Activated CD4-positive, alpha-beta T cell treated with anti-CD3 and anti-CD28 coated beads for 36 hours (primary cell): ENCODE results near the gene PTGR2. TPM values are rescaled to one million over a fixed set of nuclear protein-coding genes. Genes with fewer than 3 reads are reported as not detected.
A peak's percentile ranks its signal among the peaks of the same experiment; 100 is the strongest.
"Not testable (repeated sequence)": the region's sequence is repeated elsewhere in the genome, so short reads cannot be mapped to it uniquely, and the experiment has no call there.

Experiments
- ATAC-seq: fragments of 200-7000 bp; cut with Tn5 transposase; one replicate; pipeline ENCODE4 v1.10.0; 2021; ENCODE audit warnings: mild to moderate bottlenecking, moderate library complexity
- CTCF ChIA-PET: fragments of 350-600 bp; sonication (Branson Sonifier 250); formaldehyde crosslinking; loops from one replicate; lab custom pipeline; 2021; ENCODE audit warnings: antibody characterized with exemption; lab: Charles Lee
- POLR2A ChIA-PET: fragments of 350-600 bp; sonication (Branson Sonifier 250); formaldehyde crosslinking; loops from one replicate; lab custom pipeline; 2021; ENCODE audit warnings: antibody characterized with exemption, inconsistent platforms; lab: Charles Lee
- DNase-seq: peaks from one replicate; pipeline ENCODE4 v3.0.0-alpha.2; 2020
- H3K27ac Mint-ChIP-seq: one replicate; pipeline ENCODE4 v1.8.0; 2021; ENCODE audit warnings: mixed read lengths
- H3K27me3 Mint-ChIP-seq: one replicate; pipeline ENCODE4 v1.8.0; 2021; ENCODE audit warnings: mixed read lengths
- H3K36me3 Mint-ChIP-seq: one replicate; pipeline ENCODE4 v1.8.0; 2021; ENCODE audit warnings: low read depth, mixed read lengths
- H3K4me1 Mint-ChIP-seq: one replicate; pipeline ENCODE4 v1.8.0; 2021; ENCODE audit warnings: mixed read lengths
- H3K4me3 Mint-ChIP-seq: one replicate; pipeline ENCODE4 v1.8.0; 2021; ENCODE audit warnings: mild to moderate bottlenecking, moderate library complexity, mixed read lengths
- H3K9me3 Mint-ChIP-seq: one replicate; pipeline ENCODE4 v1.8.0; 2021; ENCODE audit warnings: low read depth, mixed read lengths
- intact Hi-C, 2 experiments: fragments of 100-400 bp; cut with DNase I in 1 of 2; cut with micrococcal nuclease in 1 of 2; formaldehyde crosslinking; loops; one replicate each; pipeline versions ENCODE4 v1.14.2 to v1.15.1; 2022 to 2024; cut with DNase I, micrococcal nuclease
- total RNA-seq, 2 experiments: library from RNA; stranded (reverse); gene quantifications; one replicate each; pipeline ENCODE4 v1.2.3, GENCODE V29; 2021

The PTGR2 gene
- total RNA-seq, 2 experiments from 2014 or later: 12.6 to 14.3 TPM

DNA sequence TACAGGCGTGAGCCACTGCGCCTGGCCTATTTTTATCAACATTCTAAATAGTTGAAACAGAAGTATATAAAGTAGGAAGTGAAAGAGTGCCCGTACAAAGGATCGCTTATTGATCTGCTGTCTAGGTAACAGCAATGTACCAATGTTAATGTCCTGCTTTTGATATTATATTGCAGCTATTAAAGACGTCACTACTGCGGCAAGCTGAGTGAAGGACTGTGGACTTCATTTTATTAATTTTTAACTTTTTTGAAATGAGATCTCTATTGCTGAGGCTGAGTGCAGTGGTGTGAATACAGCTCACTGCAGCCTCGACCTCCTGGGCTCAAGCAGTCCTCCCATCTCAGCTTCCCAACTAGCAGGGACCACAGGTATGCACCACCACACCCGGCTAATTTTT, 10.8 kb downstream of the PTGR2 start:
- Mint-ChIP-seq H3K4me3 (no peak overlapping the region), H3K27ac (no peak overlapping the region), H3K27me3 (no peaks in the 10 kb centered on the region), H3K4me1 (no peaks in the 10 kb centered on the region), H3K9me3 (no peaks in the 10 kb centered on the region), H3K36me3 (peaks cover 5% of the 10 kb centered on the region)
- ATAC-seq (no peak), DNase-seq (no peak)
- intact Hi-C loops: no loop called here
- POLR2A ChIA-PET: no interaction called here
- CTCF ChIA-PET: interaction anchor here (0.6 kb wide), 1 partner anchor 173 kb away, joined by 3 read pairs; no protein-coding TSS in a partner anchor

- ATAC-seq: no peak
- no peaks in the 10 kb centered on the region for H3K27me3 Mint-ChIP-seq
- H3K27ac Mint-ChIP-seq: no peak overlapping the region
- H3K9me3 Mint-ChIP-seq: no peaks in the 10 kb centered on the region
- H3K36me3 Mint-ChIP-seq: peaks cover 7% of the 10 kb centered on the region
- no peak overlapping the region for H3K4me3 Mint-ChIP-seq
- intact Hi-C loops: no loop called here
- H3K4me1 Mint-ChIP-seq: no peaks in the 10 kb centered on the region
- ChIA-PET POLR2A (no interaction called here), CTCF (no interaction called here)
- DNase-seq: no peak
Observed at GRCh38 chr14:73863209-73863608, 11.6 kb downstream of the PTGR2 start.

DNA sequence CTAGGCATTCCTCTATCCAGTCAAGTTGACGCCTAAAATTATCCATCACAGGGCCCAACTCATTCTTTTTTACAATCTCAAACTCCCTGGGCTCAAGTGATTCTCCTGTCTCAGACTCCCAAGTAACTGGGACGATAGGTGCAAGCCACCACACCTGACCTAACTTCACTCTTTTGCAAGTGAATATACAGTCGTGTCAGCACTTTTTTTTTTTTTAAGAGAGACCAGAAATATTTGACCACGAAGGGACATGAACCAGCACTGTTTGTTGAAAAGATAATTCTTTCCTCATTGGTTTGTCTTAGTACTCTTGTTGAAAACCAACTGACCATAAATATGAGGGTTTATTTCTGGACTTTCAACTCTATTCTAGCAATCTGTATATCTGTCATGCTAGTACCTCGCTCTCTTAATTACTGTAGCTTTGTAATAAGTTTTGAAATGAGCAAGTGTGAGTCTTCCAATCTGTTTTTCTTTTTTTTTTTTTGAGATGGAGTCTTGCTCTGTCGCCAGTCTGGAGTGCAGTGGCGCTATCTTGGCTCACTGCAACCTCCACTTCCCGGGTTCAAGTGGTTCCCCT, 14.0 kb downstream of the PTGR2 start:
- H3K4me3 Mint-ChIP-seq: no peak overlapping the region
- no peak for DNase-seq
- H3K9me3 Mint-ChIP-seq: no peaks in the 10 kb centered on the region
- ChIA-PET POLR2A (interaction anchor here (0.7 kb wide), 1 partner anchor 37 kb away, joined by 3 read pairs; no protein-coding TSS in a partner anchor), CTCF (no interaction called here)
- intact Hi-C loops: loop anchor here in 1 of 2 experiments (5.0 kb wide), 2 partner anchors 233 to 358 kb away; no protein-coding TSS in a partner anchor
- H3K27me3 Mint-ChIP-seq: no peaks in the 10 kb centered on the region
- H3K27ac Mint-ChIP-seq: no peak overlapping the region
- ATAC-seq: no peak
- peaks cover 7% of the 10 kb centered on the region for H3K36me3 Mint-ChIP-seq
- H3K4me1 Mint-ChIP-seq: no peaks in the 10 kb centered on the region

GRCh38 chr14:73869754-73870153, 18.1 kb downstream of the PTGR2 start:
- H3K9me3 Mint-ChIP-seq, POLR2A ChIA-PET, H3K27me3 Mint-ChIP-seq, H3K4me3 Mint-ChIP-seq, H3K27ac Mint-ChIP-seq, H3K4me1 Mint-ChIP-seq, ATAC-seq, H3K36me3 Mint-ChIP-seq, DNase-seq: not testable (repeated sequence)
- CTCF ChIA-PET: interaction anchor here (0.5 to 1.0 kb wide), 2 partner anchors 9 to 67 kb away, joined by 3 to 4 read pairs; no protein-coding TSS in a partner anchor
- intact Hi-C loops: loop anchor here in 1 of 2 experiments (5.0 kb wide), 2 partner anchors 237 to 362 kb away; no protein-coding TSS in a partner anchor

DNA sequence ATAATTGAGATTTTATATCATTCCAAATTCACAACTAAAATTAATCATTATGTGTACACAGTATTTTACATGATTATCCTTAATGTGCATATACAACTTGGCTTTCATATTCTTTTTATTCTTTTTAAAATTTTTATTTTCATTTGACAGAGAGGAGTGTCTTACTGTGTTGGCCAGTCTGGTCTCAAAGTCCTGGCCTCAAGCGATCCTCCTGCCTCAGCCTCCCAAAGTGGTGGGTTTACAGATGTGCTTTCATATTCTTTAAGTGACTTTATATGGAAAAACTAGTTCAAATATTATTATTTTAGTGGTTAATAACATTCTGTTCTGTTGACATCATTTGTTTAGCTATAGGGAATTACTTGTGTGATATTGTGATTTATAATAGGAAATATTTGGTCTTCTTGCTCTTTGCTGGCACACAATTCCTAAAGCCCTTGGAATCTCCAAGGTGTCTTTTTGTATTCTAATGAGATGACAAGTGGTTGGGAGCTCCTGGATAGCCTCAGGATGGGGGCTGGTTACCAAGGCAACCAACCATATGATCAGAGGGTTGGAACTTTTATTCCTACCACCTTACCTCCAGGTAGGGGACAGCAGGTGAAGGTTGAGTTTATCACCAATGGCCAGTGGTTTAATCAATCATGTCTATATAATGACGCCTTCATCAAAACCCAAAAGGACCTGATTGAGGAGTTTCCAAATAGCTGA, 19.0 kb downstream of the PTGR2 start:
- ChIA-PET CTCF (interaction anchor here (0.5 to 1.0 kb wide), 5 partner anchors 8 to 142 kb away, joined by 3 to 4 read pairs (median 3); no protein-coding TSS in a partner anchor), POLR2A (no interaction called here)
- H3K36me3 Mint-ChIP-seq: peaks cover 5% of the 10 kb centered on the region
- no peak overlapping the region for H3K27ac Mint-ChIP-seq
- H3K4me1 Mint-ChIP-seq: no peaks in the 10 kb centered on the region
- DNase-seq: no peak
- no peak overlapping the region for H3K4me3 Mint-ChIP-seq
- H3K9me3 Mint-ChIP-seq: no peaks in the 10 kb centered on the region
- no peak for ATAC-seq
- no peaks in the 10 kb centered on the region for H3K27me3 Mint-ChIP-seq
- intact Hi-C loops: no loop called here

GRCh38 chr14:73873660-73874059, 22.0 kb downstream of the PTGR2 start:
- no peak for DNase-seq
- intact Hi-C loops: no loop called here
- H3K4me1 Mint-ChIP-seq: no peaks in the 10 kb centered on the region
- H3K36me3 Mint-ChIP-seq: peaks cover 2% of the 10 kb centered on the region
- no peak for ATAC-seq
- H3K27me3 Mint-ChIP-seq: no peaks in the 10 kb centered on the region
- no peaks in the 10 kb centered on the region for H3K9me3 Mint-ChIP-seq
- POLR2A ChIA-PET: no interaction called here
- CTCF ChIA-PET: no interaction called here
- no peak overlapping the region for H3K4me3 Mint-ChIP-seq
- no peak overlapping the region for H3K27ac Mint-ChIP-seq

DNA sequence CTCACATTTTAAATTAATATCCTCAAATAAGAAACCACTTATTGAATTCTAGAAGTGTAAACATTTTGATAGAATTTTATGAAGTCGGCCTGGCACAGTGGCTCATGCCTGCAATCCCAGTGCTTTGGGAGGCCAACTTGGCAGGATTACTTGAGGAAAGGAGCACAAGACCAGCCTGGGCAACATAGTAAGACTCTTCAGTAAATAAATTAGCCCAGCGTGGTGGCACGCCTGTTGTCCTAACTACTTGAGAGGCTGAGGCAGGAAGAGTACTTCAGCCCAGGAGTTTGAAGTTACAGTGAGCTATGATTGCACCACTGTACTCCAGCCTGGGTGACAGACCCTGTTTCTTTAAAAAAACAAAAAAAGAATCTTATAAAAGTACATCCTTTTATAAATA, 26.2 kb downstream of the PTGR2 start:
- POLR2A ChIA-PET: no interaction called here
- intact Hi-C loops: no loop called here
- ATAC-seq (no peak), DNase-seq (no peak)
- Mint-ChIP-seq H3K9me3 (no peaks in the 10 kb centered on the region), H3K36me3 (peaks cover 2% of the 10 kb centered on the region), H3K4me1 (no peaks in the 10 kb centered on the region), H3K4me3 (no peak overlapping the region), H3K27me3 (no peaks in the 10 kb centered on the region), H3K27ac (no peak overlapping the region)
- CTCF ChIA-PET: interaction anchor here (1.0 kb wide), 1 partner anchor 149 kb away, joined by 3 read pairs; no protein-coding TSS in a partner anchor

DNA sequence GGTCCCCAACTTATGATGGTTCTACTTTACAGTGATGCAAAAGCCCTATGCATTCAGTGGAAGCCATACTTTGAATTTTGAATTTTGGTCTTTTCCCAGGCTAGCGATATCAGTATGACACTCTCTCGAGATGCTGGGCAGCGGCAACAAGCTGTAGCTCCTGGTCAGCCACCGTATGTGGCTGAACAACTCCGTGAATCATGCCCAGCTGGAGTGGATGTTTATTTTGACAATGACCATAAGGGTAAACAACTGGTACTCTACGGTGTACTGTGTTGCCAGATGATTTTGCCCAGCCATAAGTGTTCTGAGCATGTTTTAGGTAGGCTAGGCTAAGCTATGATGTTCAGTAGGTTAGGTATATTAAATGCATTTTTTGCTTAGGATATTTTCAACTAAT, 26.8 kb downstream of the PTGR2 start:
- no peaks in the 10 kb centered on the region for H3K9me3 Mint-ChIP-seq
- H3K4me3 Mint-ChIP-seq: no peak overlapping the region
- H3K4me1 Mint-ChIP-seq: no peaks in the 10 kb centered on the region
- H3K27ac Mint-ChIP-seq: no peak overlapping the region
- H3K27me3 Mint-ChIP-seq: no peaks in the 10 kb centered on the region
- ATAC-seq (no peak), DNase-seq (no peak)
- POLR2A ChIA-PET: no interaction called here
- intact Hi-C loops: no loop called here
- peaks cover 2% of the 10 kb centered on the region for H3K36me3 Mint-ChIP-seq
- CTCF ChIA-PET: interaction anchor here (0.6 to 1.3 kb wide), 3 partner anchors 8 to 149 kb away, joined by 3 read pairs; no protein-coding TSS in a partner anchor

- POLR2A ChIA-PET: no interaction called here
- no peak overlapping the region for H3K4me3 Mint-ChIP-seq
- CTCF ChIA-PET: interaction anchor here (0.6 to 1.3 kb wide), 3 partner anchors 9 to 146 kb away, joined by 3 read pairs; partner anchors contain the start of gene PTGR2
- intact Hi-C loops: no loop called here
- H3K27me3 Mint-ChIP-seq: no peaks in the 10 kb centered on the region
- no peaks in the 10 kb centered on the region for H3K9me3 Mint-ChIP-seq
- no peak for DNase-seq
- H3K27ac Mint-ChIP-seq: no peak overlapping the region
- H3K36me3 Mint-ChIP-seq: peaks cover 2% of the 10 kb centered on the region
- no peak for ATAC-seq
- H3K4me1 Mint-ChIP-seq: no peaks in the 10 kb centered on the region
Observed at GRCh38 chr14:73879027-73879426, 27.4 kb downstream of the PTGR2 start.

DNA sequence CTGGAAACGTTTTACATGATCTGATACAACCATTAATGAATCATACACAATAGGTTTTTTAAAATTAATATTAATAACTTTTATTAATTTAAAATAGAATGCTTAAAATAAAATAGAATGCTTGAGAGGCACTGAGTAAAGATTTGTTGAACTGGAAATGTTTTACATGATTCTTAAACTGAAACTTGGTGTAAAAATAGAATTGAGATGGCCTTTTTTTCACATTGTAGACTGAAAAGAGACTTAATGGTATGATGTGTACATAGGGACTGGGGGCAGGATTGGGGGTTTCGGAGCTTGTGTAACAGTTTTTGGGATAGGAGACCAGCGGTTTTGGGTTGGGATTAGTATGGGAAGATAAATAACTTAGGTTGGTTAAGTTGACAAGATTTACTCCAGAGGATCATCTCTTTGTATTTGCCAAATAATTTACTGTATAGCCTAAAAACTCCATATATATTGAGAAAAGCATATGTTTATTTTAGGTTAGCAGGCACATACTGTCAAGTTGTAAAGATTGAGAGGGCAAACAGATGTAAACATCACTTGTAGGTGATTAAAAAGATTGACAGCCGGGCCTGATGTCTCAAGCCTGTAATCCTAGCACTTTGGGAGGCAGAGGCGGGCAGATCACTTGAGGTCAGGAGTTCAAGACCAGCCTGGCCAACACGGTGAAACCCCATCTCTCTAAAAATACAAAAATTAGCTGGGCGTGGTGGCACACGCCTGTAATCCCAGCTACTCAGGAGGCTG, 33.0 kb downstream of the PTGR2 start:
- Mint-ChIP-seq H3K9me3 (no peaks in the 10 kb centered on the region), H3K4me3 (peak overlapping the region; percentile 80), H3K27ac (peak overlapping the region; percentile 99), H3K36me3 (peaks cover 24% of the 10 kb centered on the region), H3K4me1 (peaks cover 34% of the 10 kb centered on the region), H3K27me3 (no peaks in the 10 kb centered on the region)
- POLR2A ChIA-PET: no interaction called here
- DNase-seq: no peak
- intact Hi-C loops: loop anchor here (5.0 kb wide), 5 partner anchors 142 to 957 kb away; partner anchors contain the start of genes ABCD4 (in 1 of the 2), DCAF4 (in 1 of the 2), PNMA1 (in 1 of the 2) and RIOX1 (in 1 of the 2)
- CTCF ChIA-PET: no interaction called here
- no peak for ATAC-seq
